ENCODE measurements around the gene POLR2I.

The POLR2I gene

GRCh38 chr19:36101550-36102327 is 12.9 kb downstream of the POLR2I start:
- in situ Hi-C loops (cut with MboI; ENCODE audit: low sequenced_read_pairs): no loop called here
- Histone ChIP-seq H3K36me3 (replicated peaks) (peaks cover 77% of the 10 kb centered on the region), H3K4me1 (no peaks in the 10 kb centered on the region), H3K27me3 (ENCODE audit: low read depth) (no peaks in the 10 kb centered on the region), H3K9me3 (no peaks in the 10 kb centered on the region), H3K4me3 (no peak overlapping the region)
- DNase-seq (ENCODE audit: low spot score in 2 of 2): no peak

- H3K36me3 ChIP-seq (replicated peaks): peaks cover 80% of the 10 kb centered on the region
Measured at GRCh38 chr19:36100476-36100875, 14.2 kb downstream of the POLR2I start.

GRCh38 chr19:36099166-36099785 is 15.4 kb downstream of the POLR2I start:
- Histone ChIP-seq H3K36me3 (replicated peaks) (peaks cover 78% of the 10 kb centered on the region), H3K9me3 (no peaks in the 10 kb centered on the region), H3K27me3 (ENCODE audit: low read depth) (no peaks in the 10 kb centered on the region), H3K4me3 (no peak overlapping the region), H3K4me1 (no peaks in the 10 kb centered on the region)
- in situ Hi-C loops (cut with MboI; ENCODE audit: low sequenced_read_pairs): no loop called here
- DNase-seq (ENCODE audit: low spot score in 2 of 2): no peak

More at GRCh38 chr19:36100476-36100875, 14.2 kb downstream of the POLR2I start:
- Histone ChIP-seq H3K4me1 (no peaks in the 10 kb centered on the region), H3K27me3 (ENCODE audit: low read depth) (no peaks in the 10 kb centered on the region), H3K9me3 (no peaks in the 10 kb centered on the region), H3K4me3 (no peak overlapping the region)
- no peak for DNase-seq (ENCODE audit: low spot score in 2 of 2)
- in situ Hi-C loops (cut with MboI; ENCODE audit: low sequenced_read_pairs): no loop called here

DNA sequence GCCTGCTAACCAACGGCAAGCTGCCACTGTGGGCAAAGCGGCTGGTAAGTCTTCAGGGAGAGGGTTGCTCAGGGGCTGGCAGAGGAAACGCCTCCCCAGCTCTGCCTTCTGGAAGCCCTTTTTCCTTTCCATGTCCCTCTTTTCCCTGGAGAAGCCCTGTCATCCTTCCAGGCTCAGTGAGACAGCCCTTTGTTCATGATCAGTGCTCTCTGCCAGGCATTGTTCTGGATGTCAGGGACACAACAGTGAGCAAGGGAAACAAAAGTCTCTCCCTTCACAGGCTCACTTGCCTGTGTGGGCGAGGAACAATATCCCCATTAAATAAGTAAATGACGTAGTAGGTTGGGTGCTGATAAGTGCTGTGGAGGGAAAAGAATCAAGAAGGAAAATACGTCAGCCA is 17.6 kb downstream of the POLR2I start:
- Histone ChIP-seq H3K4me1 (no peaks in the 10 kb centered on the region), H3K4me3 (no peak overlapping the region), H3K27me3 (ENCODE audit: low read depth) (no peaks in the 10 kb centered on the region), H3K9me3 (no peaks in the 10 kb centered on the region), H3K36me3 (replicated peaks) (peaks cover 76% of the 10 kb centered on the region)
- no peak for DNase-seq (ENCODE audit: low spot score in 2 of 2)
- in situ Hi-C loops (cut with MboI; ENCODE audit: low sequenced_read_pairs): no loop called here

- Histone ChIP-seq H3K9me3 (no peaks in the 10 kb centered on the region), H3K4me1 (no peaks in the 10 kb centered on the region), H3K4me3 (no peak overlapping the region), H3K36me3 (replicated peaks) (peaks cover 74% of the 10 kb centered on the region), H3K27me3 (ENCODE audit: low read depth) (no peaks in the 10 kb centered on the region)
- in situ Hi-C loops (cut with MboI; ENCODE audit: low sequenced_read_pairs): no loop called here
- DNase-seq (ENCODE audit: low spot score in 2 of 2): no peak
Measured at GRCh38 chr19:36093687-36094086, 21.0 kb downstream of the POLR2I start.

DNA sequence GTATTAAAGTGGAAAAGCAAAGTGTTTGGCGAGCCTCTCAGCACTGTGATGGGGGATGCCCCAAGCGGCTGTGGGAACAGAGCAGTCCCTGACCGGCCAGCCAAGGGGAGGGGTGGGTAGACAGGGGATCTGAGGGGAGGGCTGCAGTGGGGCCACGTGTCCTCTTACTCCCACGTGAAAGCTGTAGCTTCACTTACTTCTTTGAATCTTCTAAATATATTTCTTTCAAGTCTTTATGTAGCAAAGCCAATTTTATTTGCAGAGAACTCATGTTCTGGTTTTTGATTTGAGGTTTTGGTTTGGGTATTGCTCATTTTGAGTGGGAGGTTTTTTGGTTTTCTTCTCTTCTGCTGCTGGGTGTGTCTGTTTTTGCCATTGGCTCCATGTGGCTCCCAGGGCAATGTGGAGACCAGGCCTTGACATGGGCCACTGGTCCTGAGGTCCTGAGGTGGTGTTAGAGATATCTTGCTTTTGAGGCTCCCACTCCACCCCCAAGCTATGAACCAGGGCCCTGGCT is 21.5 kb downstream of the POLR2I start:
- Histone ChIP-seq H3K9me3 (no peaks in the 10 kb centered on the region), H3K27me3 (ENCODE audit: low read depth) (no peaks in the 10 kb centered on the region), H3K4me1 (no peaks in the 10 kb centered on the region), H3K36me3 (replicated peaks) (peaks cover 79% of the 10 kb centered on the region), H3K4me3 (no peak overlapping the region)
- no peak for DNase-seq (ENCODE audit: low spot score in 2 of 2)
- in situ Hi-C loops (cut with MboI; ENCODE audit: low sequenced_read_pairs): no loop called here

DNA sequence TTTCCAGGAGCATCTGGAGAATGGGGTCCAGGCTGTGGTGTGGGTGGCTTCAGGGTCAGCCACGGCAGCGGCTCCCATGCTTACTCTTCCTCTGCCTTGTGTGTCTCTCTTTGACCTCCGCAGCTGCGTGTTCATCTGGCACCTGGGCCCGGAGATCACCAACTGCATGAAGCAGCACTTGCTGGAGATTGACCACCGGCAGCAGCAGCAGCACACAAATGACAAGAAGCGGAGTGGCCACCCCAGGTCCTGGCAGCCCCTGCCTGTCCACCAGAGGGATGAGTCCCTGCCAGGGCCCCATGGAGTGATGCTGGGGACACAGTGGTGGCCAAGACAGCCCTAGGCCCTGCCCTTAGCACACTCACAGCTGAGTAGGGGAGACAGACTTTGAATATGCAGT is 22.1 kb downstream of the POLR2I start:
- in situ Hi-C loops (cut with MboI; ENCODE audit: low sequenced_read_pairs): no loop called here
- H3K4me3 ChIP-seq: no peak overlapping the region
- peaks cover 81% of the 10 kb centered on the region for H3K36me3 ChIP-seq (replicated peaks)
- DNase-seq (ENCODE audit: low spot score in 2 of 2): no peak
- no peaks in the 10 kb centered on the region for H3K27me3 ChIP-seq (ENCODE audit: low read depth)
- H3K9me3 ChIP-seq: no peaks in the 10 kb centered on the region
- no peaks in the 10 kb centered on the region for H3K4me1 ChIP-seq

DNA sequence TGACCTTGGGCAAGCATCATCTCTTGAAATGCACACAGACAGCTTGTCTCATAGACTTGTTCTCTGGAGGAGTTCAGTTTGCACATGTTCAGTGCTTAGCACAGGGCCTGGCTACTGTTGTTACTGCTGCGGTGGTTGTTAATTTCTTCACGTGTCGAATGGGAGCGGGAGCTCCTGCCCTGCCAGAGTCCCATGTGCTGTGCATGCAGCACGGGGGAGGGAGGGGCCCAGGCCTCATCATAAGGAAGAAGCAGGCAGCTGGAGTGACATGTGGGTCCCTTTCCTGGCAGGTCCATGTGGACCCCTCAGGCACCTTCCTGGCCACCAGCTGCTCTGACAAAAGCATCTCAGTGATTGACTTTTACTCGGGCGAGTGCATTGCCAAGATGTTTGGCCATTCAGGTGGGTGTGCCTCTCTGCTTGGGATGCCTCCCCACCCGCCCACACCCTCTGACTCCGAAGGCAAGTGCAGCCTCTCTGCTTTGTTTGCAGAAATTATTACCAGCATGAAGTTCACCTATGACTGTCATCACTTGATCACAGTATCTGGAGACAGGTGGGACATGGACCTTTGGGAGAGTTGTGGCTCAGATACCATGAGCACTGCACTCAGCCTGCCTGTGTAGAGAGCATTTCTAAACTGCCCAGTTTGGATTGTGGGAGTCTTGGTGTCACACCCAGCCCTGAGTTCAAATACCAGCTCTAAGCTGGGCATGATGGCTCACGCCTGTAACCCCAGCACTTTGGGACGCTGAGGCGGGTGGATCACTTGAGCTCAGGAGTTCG is 23.6 kb downstream of the POLR2I start:
- DNase-seq (ENCODE audit: low spot score in 2 of 2): no peak
- no peaks in the 10 kb centered on the region for H3K4me1 ChIP-seq
- H3K27me3 ChIP-seq (ENCODE audit: low read depth): no peaks in the 10 kb centered on the region
- no peaks in the 10 kb centered on the region for H3K9me3 ChIP-seq
- peaks cover 80% of the 10 kb centered on the region for H3K36me3 ChIP-seq (replicated peaks)
- no peak overlapping the region for H3K4me3 ChIP-seq
- in situ Hi-C loops (cut with MboI; ENCODE audit: low sequenced_read_pairs): no loop called here

DNA sequence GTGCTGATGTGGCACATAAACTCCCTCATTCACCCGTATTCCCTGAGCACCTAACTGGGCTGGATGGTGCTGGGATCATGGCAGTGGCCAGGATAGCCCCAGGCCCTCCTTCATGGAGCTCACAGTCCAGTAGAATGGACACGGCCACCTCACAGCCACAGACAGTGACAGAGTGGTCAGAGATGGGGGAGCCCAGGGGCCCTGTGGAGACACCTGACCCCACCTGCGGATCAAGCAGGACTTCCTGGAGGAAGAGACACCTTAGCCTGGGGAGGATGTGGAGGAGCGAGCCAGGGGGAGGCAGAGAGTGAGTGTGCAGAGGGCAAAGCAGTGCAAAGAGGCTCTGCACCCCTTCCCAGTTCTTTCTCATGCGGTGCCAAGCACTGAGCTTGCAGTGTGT is 24.8 kb downstream of the POLR2I start:
- Histone ChIP-seq H3K36me3 (replicated peaks) (peaks cover 74% of the 10 kb centered on the region), H3K4me3 (no peak overlapping the region), H3K4me1 (no peaks in the 10 kb centered on the region), H3K27me3 (ENCODE audit: low read depth) (no peaks in the 10 kb centered on the region), H3K9me3 (no peaks in the 10 kb centered on the region)
- DNase-seq (ENCODE audit: low spot score in 2 of 2): no peak
- in situ Hi-C loops (cut with MboI; ENCODE audit: low sequenced_read_pairs): no loop called here

- Histone ChIP-seq H3K4me1 (no peaks in the 10 kb centered on the region), H3K27me3 (ENCODE audit: low read depth) (no peaks in the 10 kb centered on the region), H3K4me3 (no peak overlapping the region), H3K9me3 (no peaks in the 10 kb centered on the region), H3K36me3 (replicated peaks) (peaks cover 83% of the 10 kb centered on the region)
- no peak for DNase-seq (ENCODE audit: low spot score in 2 of 2)
- in situ Hi-C loops (cut with MboI; ENCODE audit: low sequenced_read_pairs): no loop called here
Measured at GRCh38 chr19:36086326-36086725, 28.3 kb downstream of the POLR2I start.

- no peak for DNase-seq (ENCODE audit: low spot score in 2 of 2)
- no peak overlapping the region for H3K4me3 ChIP-seq
- H3K36me3 ChIP-seq (replicated peaks): peaks cover 76% of the 10 kb centered on the region
- H3K27me3 ChIP-seq (ENCODE audit: low read depth): no peaks in the 10 kb centered on the region
- H3K4me1 ChIP-seq: no peaks in the 10 kb centered on the region
- H3K9me3 ChIP-seq: no peaks in the 10 kb centered on the region
- in situ Hi-C loops (cut with MboI; ENCODE audit: low sequenced_read_pairs): no loop called here
Measured at GRCh38 chr19:36084231-36085009, 30.3 kb downstream of the POLR2I start.

DNA sequence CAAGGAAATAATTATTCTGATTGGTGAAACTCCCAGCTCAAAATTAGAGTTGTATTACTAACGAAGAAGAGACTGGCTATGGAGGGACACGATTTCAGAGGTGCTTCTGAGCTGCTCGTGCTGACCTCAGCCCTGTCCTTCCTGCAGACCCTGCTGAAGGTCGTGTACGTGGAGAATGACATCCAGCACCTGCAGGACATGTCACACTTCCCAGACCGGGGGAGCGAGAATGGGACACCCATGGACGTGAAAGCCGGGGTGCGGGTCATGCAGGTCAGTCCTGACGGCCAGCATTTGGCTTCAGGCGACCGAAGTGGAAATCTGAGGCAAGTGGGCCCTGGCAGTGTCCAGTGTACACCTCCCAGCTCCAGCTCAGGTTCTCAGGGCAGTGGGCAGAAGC is 31.8 kb downstream of the POLR2I start:
- Histone ChIP-seq H3K36me3 (replicated peaks) (peaks cover 67% of the 10 kb centered on the region), H3K9me3 (no peaks in the 10 kb centered on the region), H3K4me1 (no peaks in the 10 kb centered on the region), H3K27me3 (ENCODE audit: low read depth) (no peaks in the 10 kb centered on the region), H3K4me3 (no peak overlapping the region)
- DNase-seq (ENCODE audit: low spot score in 2 of 2): no peak
- in situ Hi-C loops (cut with MboI; ENCODE audit: low sequenced_read_pairs): no loop called here

DNA sequence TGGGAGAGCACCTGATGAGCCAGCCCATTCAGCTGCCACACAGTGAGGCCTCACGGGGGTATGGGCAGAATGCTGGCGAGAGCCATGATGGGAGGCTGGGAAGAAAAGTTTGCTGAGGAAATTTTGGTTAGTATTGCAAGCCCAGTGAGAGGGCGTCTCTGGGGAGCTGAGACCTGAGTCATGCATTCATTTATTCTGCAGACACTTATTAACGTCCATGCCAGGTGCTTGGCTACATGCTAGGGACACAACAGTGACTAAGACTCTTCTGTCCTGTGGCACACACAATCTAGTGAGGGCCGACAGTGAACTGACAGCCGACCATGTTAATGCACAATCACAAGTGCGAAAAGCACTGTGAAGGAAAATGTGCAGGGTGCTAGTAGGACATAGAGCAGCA is 32.8 kb downstream of the POLR2I start:
- H3K36me3 ChIP-seq (replicated peaks): peaks cover 67% of the 10 kb centered on the region
- no peak for DNase-seq (ENCODE audit: low spot score in 2 of 2)

More for the DNA sequence above, 32.8 kb downstream of the POLR2I start:
- H3K4me3 ChIP-seq: no peak overlapping the region
- no peaks in the 10 kb centered on the region for H3K27me3 ChIP-seq (ENCODE audit: low read depth)
- no peaks in the 10 kb centered on the region for H3K9me3 ChIP-seq
- H3K4me1 ChIP-seq: no peaks in the 10 kb centered on the region
- in situ Hi-C loops (cut with MboI; ENCODE audit: low sequenced_read_pairs): no loop called here
